Astrocyte (in vitro differentiated cells and primary cell): ENCODE results near the gene KRT84. TPM values are rescaled to one million over a fixed set of nuclear protein-coding genes. Genes with fewer than 3 reads are reported as not detected.

Experiments
- DNase-seq: peaks from one replicate; pipeline ENCODE4 v3.0.0-alpha.2; 2010; ENCODE audit warnings: low read depth
- FAIRE-seq: peaks from 2 replicates; lab custom pipeline; 2011; peaks lifted over from hg19 to GRCh38; lab: Jason Lieb, UNC
- H2AFZ ChIP-seq: 2 replicates; pipeline ENCODE4 v1.6.0; 2012; ENCODE audit warnings: low read depth, low read length, inconsistent platforms
- H3K27ac ChIP-seq: 2 replicates; pipeline ENCODE4 v1.5.1; 2011; ENCODE audit warnings: low read depth, low read length, inconsistent platforms
- H3K27me3 ChIP-seq: 2 replicates; pipeline ENCODE4 v1.6.0; 2011; ENCODE audit warnings: low read length, inconsistent platforms; ENCODE audit not compliant: insufficient read depth
- H3K36me3 ChIP-seq: 2 replicates; pipeline ENCODE4 v1.5.1; 2011; ENCODE audit warnings: low read length, inconsistent platforms; ENCODE audit not compliant: insufficient read depth
- H3K4me1 ChIP-seq: 2 replicates; pipeline ENCODE4 v1.5.1; 2011; ENCODE audit warnings: low read length, inconsistent platforms; ENCODE audit not compliant: insufficient read depth
- H3K4me2 ChIP-seq: 2 replicates; pipeline ENCODE4 v1.6.0; 2012; ENCODE audit warnings: low read length, inconsistent platforms
- H3K4me3 ChIP-seq: 2 replicates; pipeline ENCODE4 v1.5.1; 2011; ENCODE audit warnings: low read depth, mild to moderate bottlenecking, low read length, inconsistent platforms; ENCODE audit not compliant: insufficient read depth
- H3K79me2 ChIP-seq: 2 replicates; pipeline ENCODE4 v1.6.0; 2012; ENCODE audit warnings: mild to moderate bottlenecking, low read length, inconsistent platforms; ENCODE audit not compliant: insufficient read depth
- H3K9ac ChIP-seq: 2 replicates; pipeline ENCODE4 v1.6.0; 2012; ENCODE audit warnings: mild to moderate bottlenecking, low read length, inconsistent platforms
- H3K9me3 ChIP-seq: 2 replicates; pipeline ENCODE4 v1.5.1; 2012; ENCODE audit warnings: low read depth, mild to moderate bottlenecking, low read length, inconsistent platforms; ENCODE audit not compliant: insufficient read depth
- H4K20me1 ChIP-seq: 2 replicates; pipeline ENCODE4 v1.6.0; 2012; ENCODE audit warnings: low read length, inconsistent platforms; ENCODE audit not compliant: insufficient read depth
- H3K27ac Mint-ChIP-seq: one replicate; pipeline ENCODE4 v1.8.0; 2021; ENCODE audit warnings: mild to moderate bottlenecking, mixed read lengths; ENCODE audit not compliant: unreplicated experiment
- H3K27me3 Mint-ChIP-seq: one replicate; pipeline ENCODE4 v1.8.0; 2021; ENCODE audit warnings: low read depth, mixed read lengths; ENCODE audit not compliant: unreplicated experiment
- H3K36me3 Mint-ChIP-seq: one replicate; pipeline ENCODE4 v1.8.0; 2021; ENCODE audit warnings: low read depth, mixed read lengths; ENCODE audit not compliant: unreplicated experiment
- H3K4me1 Mint-ChIP-seq: one replicate; pipeline ENCODE4 v1.8.0; 2021; ENCODE audit warnings: low read depth, mixed read lengths; ENCODE audit not compliant: unreplicated experiment
- H3K4me3 Mint-ChIP-seq: one replicate; pipeline ENCODE4 v1.8.0; 2021; ENCODE audit warnings: mild to moderate bottlenecking, moderate library complexity, mixed read lengths; ENCODE audit not compliant: unreplicated experiment
- H3K9me3 Mint-ChIP-seq: one replicate; pipeline ENCODE4 v1.8.0; 2021; ENCODE audit warnings: mild to moderate bottlenecking, mixed read lengths; ENCODE audit not compliant: unreplicated experiment
- EZH2 ChIP-seq: IDR thresholded peaks from 2 replicates; pipeline ENCODE4 v1.6.1; 2012; ENCODE audit warnings: mild to moderate bottlenecking, low read length, inconsistent platforms; ENCODE audit not compliant: insufficient read depth
- total RNA-seq: library from RNA; stranded (reverse); gene quantifications from 2 replicates; pipeline ENCODE4 v1.2.1, GENCODE V29; 2021
- TF ChIP-seq, protein P1 (sequence below): IDR thresholded peaks from 2 replicates; pipeline ENCODE4 v1.5.1; 2011; ENCODE audit warnings: low read depth, mild to moderate bottlenecking, inconsistent platforms, low read length, moderate library complexity; ENCODE audit not compliant: insufficient read depth

KRT84 gene
- total RNA-seq, 1 donor from 2014 or later = not detected

DNA sequence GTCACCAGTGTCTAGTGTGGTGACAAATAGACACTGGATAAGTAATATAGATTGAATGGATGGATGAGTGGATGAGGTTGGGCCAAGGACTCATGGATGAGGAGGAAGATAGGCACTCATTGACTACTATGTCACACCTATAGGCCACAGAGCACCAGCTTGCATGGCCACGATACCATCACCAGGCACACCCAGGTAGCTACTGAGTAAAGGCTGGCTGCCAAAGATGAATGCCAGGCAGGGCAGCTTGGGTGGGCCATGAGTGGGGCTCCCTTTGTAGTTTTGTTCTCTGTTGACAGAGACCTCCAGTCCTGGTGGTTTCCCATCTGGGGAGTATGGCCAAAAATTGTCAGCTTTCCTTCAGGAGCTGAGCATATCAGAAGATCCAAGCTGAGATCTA, 53.1 kb downstream of the KRT84 start:
- FAIRE-seq (no peak), DNase-seq (no peak)
- no peak overlapping the region for H3K4me3 ChIP-seq
- no peaks in the 10 kb centered on the region for H4K20me1 ChIP-seq
- no peaks in the 10 kb centered on the region for H3K36me3 Mint-ChIP-seq
- no peak overlapping the region for H3K4me3 Mint-ChIP-seq
- H3K4me1 ChIP-seq = no peaks in the 10 kb centered on the region
- H3K4me2 ChIP-seq = no peak overlapping the region
- TF ChIP-seq, protein P1, sequence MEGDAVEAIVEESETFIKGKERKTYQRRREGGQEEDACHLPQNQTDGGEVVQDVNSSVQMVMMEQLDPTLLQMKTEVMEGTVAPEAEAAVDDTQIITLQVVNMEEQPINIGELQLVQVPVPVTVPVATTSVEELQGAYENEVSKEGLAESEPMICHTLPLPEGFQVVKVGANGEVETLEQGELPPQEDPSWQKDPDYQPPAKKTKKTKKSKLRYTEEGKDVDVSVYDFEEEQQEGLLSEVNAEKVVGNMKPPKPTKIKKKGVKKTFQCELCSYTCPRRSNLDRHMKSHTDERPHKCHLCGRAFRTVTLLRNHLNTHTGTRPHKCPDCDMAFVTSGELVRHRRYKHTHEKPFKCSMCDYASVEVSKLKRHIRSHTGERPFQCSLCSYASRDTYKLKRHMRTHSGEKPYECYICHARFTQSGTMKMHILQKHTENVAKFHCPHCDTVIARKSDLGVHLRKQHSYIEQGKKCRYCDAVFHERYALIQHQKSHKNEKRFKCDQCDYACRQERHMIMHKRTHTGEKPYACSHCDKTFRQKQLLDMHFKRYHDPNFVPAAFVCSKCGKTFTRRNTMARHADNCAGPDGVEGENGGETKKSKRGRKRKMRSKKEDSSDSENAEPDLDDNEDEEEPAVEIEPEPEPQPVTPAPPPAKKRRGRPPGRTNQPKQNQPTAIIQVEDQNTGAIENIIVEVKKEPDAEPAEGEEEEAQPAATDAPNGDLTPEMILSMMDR = no peak
- no peaks in the 10 kb centered on the region for H3K79me2 ChIP-seq
- peaks cover 3% of the 10 kb centered on the region for H3K9me3 Mint-ChIP-seq
- no peak overlapping the region for H3K27ac Mint-ChIP-seq
- H3K27me3 ChIP-seq = peaks cover 16% of the 10 kb centered on the region
- no peak overlapping the region for H3K9ac ChIP-seq
- peaks cover 36% of the 10 kb centered on the region for H3K27me3 Mint-ChIP-seq
- H3K4me1 Mint-ChIP-seq = no peaks in the 10 kb centered on the region
- no peak overlapping the region for H2AFZ ChIP-seq
- H3K36me3 ChIP-seq = no peaks in the 10 kb centered on the region
- peaks cover 4% of the 10 kb centered on the region for H3K9me3 ChIP-seq
- no peak overlapping the region for H3K27ac ChIP-seq

GRCh38 chr12:52331833-52332232, 53.6 kb downstream of the KRT84 start:
- H3K4me3 ChIP-seq = no peak overlapping the region
- no peak overlapping the region for H2AFZ ChIP-seq
- Mint-ChIP-seq H3K4me3 (no peak overlapping the region), H3K4me1 (no peaks in the 10 kb centered on the region), H3K27me3 (peaks cover 36% of the 10 kb centered on the region), H3K9me3 (peaks cover 3% of the 10 kb centered on the region), H3K27ac (no peak overlapping the region), H3K36me3 (no peaks in the 10 kb centered on the region)
- no peak overlapping the region for H3K27ac ChIP-seq
- H3K79me2 ChIP-seq = no peaks in the 10 kb centered on the region
- H3K27me3 ChIP-seq = peaks cover 16% of the 10 kb centered on the region
- H3K9ac ChIP-seq = no peak overlapping the region
- H4K20me1 ChIP-seq = no peaks in the 10 kb centered on the region
- no peak overlapping the region for H3K4me2 ChIP-seq
- TF ChIP-seq EZH2 = no peak
- TF ChIP-seq, protein P1 = no peak
- no peaks in the 10 kb centered on the region for H3K36me3 ChIP-seq
- H3K4me1 ChIP-seq = no peaks in the 10 kb centered on the region
- DNase-seq (no peak), FAIRE-seq (no peak)
- peaks cover 4% of the 10 kb centered on the region for H3K9me3 ChIP-seq

GRCh38 chr12:52331039-52331438, 54.4 kb downstream of the KRT84 start:
- no peak for TF ChIP-seq EZH2
- TF ChIP-seq, protein P1 = no peak
- FAIRE-seq (no peak), DNase-seq (no peak)
- H3K4me2 ChIP-seq = no peak overlapping the region
- H3K4me3 ChIP-seq = no peak overlapping the region
- no peaks in the 10 kb centered on the region for H3K4me1 Mint-ChIP-seq
- H3K9ac ChIP-seq = no peak overlapping the region
- no peak overlapping the region for H3K4me3 Mint-ChIP-seq
- peaks cover 16% of the 10 kb centered on the region for H3K27me3 ChIP-seq
- H3K9me3 ChIP-seq = peaks cover 4% of the 10 kb centered on the region
- no peaks in the 10 kb centered on the region for H3K79me2 ChIP-seq
- H2AFZ ChIP-seq = no peak overlapping the region
- no peaks in the 10 kb centered on the region for H3K4me1 ChIP-seq
- no peaks in the 10 kb centered on the region for H3K36me3 Mint-ChIP-seq
- H3K27ac ChIP-seq = no peak overlapping the region
- peaks cover 36% of the 10 kb centered on the region for H3K27me3 Mint-ChIP-seq
- no peak overlapping the region for H3K27ac Mint-ChIP-seq
- no peaks in the 10 kb centered on the region for H4K20me1 ChIP-seq
- peaks cover 3% of the 10 kb centered on the region for H3K9me3 Mint-ChIP-seq
- H3K36me3 ChIP-seq = no peaks in the 10 kb centered on the region
